Measurements from ENCODE around the gene DOCK8. TPM values are rescaled to one million over a fixed set of nuclear protein-coding genes. Genes with fewer than 3 reads are reported as not detected.
"Not testable (repeated sequence)": the region's sequence is repeated elsewhere in the genome, so short reads cannot be mapped to it uniquely, and the experiment has no call there.

The DOCK8 gene
- total RNA-seq, 6 experiments from 2014 or later, result 0.05 to 0.34 (median 0.20) TPM

DNA sequence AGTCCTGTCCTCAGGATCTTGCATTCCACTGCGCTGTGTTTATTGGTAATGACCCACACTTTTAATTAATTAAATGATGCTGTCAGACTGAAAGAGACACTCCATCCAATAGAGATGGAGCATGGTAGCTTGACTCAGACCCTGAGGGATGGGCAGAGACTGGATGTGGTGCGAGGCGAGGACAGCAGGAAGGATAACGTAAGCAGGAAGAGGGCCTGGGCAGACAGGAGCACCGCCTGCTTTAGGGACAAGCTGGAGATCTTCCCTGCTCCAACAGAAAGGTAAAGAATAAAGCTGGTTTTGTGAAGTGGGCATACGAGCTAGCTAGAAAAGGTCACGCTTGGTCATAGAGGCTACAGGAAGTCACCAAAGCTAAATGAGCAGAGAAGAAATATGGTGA, 3.6 kb upstream of the DOCK8 start:
- Mint-ChIP-seq H3K4me1 (ENCODE audit: low read depth) (no peaks in the 10 kb centered on the region), H3K36me3 (ENCODE audit: low read depth) (no peaks in the 10 kb centered on the region), H3K4me3 (no peak overlapping the region), H3K9me3 (no peaks in the 10 kb centered on the region), H3K27ac (no peak overlapping the region), H3K27me3 (ENCODE audit: insufficient read depth) (peaks cover 2% of the 10 kb centered on the region)
- DNase-seq, result no peak
- TF ChIP-seq CTCF (IDR thresholded peaks at IDR 0.05), result no peak

- no peaks in the 10 kb centered on the region for H3K4me1 Mint-ChIP-seq (ENCODE audit: low read depth)
- no peaks in the 10 kb centered on the region for H3K36me3 Mint-ChIP-seq (ENCODE audit: low read depth)
- H3K27ac Mint-ChIP-seq, result no peak overlapping the region
- no peaks in the 10 kb centered on the region for H3K9me3 Mint-ChIP-seq
- no peak for DNase-seq
- no peak overlapping the region for H3K4me3 Mint-ChIP-seq
- no peak for TF ChIP-seq CTCF (IDR thresholded peaks at IDR 0.05)
- peaks cover 6% of the 10 kb centered on the region for H3K27me3 Mint-ChIP-seq (ENCODE audit: insufficient read depth)
Observed at GRCh38 chr9:211557-211956, 3.1 kb upstream of the DOCK8 start.

- H3K27ac Mint-ChIP-seq, result no peak overlapping the region
- no peaks in the 10 kb centered on the region for H3K4me1 Mint-ChIP-seq (ENCODE audit: low read depth)
- H3K9me3 Mint-ChIP-seq, result no peaks in the 10 kb centered on the region
- TF ChIP-seq CTCF (IDR thresholded peaks at IDR 0.05), result no peak
- H3K4me3 Mint-ChIP-seq, result no peak overlapping the region
- peaks cover 7% of the 10 kb centered on the region for H3K27me3 Mint-ChIP-seq (ENCODE audit: insufficient read depth)
- H3K36me3 Mint-ChIP-seq (ENCODE audit: low read depth), result no peaks in the 10 kb centered on the region
- DNase-seq, result no peak
Observed at GRCh38 chr9:212297-212696, 2.4 kb upstream of the DOCK8 start.

DNA sequence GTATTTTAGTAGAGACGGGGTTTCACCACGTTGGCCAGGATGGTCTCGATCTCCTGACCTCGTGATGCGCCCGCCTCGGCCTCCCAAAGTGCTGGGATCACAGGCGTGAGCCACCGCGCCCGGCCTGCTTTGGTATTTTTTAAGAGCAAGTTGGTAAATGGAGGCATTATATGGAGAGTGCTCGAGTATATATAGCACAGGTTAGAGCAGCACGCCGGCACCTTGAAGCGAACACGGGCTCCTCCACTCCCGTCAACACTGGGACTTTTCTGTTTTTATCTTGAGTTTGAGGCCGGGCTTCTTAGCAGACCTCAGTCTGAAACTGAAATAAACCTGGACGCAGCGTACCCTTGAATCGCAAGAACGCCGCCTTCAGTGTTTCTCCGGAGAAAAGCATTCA, 764 bp upstream of the DOCK8 start:
- H3K36me3 Mint-ChIP-seq (ENCODE audit: low read depth); H3K9me3 Mint-ChIP-seq; H3K4me1 Mint-ChIP-seq (ENCODE audit: low read depth); DNase-seq; H3K4me3 Mint-ChIP-seq; H3K27me3 Mint-ChIP-seq (ENCODE audit: insufficient read depth); H3K27ac Mint-ChIP-seq: not testable (repeated sequence)

- Mint-ChIP-seq H3K36me3 (ENCODE audit: low read depth) (no peaks in the 10 kb centered on the region), H3K4me3 (no peak overlapping the region), H3K4me1 (ENCODE audit: low read depth) (no peaks in the 10 kb centered on the region), H3K27ac (no peak overlapping the region), H3K27me3 (ENCODE audit: insufficient read depth) (peaks cover 7% of the 10 kb centered on the region), H3K9me3 (no peaks in the 10 kb centered on the region)
- TF ChIP-seq CTCF (IDR thresholded peaks at IDR 0.05), result no peak
- no peak for DNase-seq
Observed at GRCh38 chr9:214351-214647, 366 bp upstream of the DOCK8 start.

DNA sequence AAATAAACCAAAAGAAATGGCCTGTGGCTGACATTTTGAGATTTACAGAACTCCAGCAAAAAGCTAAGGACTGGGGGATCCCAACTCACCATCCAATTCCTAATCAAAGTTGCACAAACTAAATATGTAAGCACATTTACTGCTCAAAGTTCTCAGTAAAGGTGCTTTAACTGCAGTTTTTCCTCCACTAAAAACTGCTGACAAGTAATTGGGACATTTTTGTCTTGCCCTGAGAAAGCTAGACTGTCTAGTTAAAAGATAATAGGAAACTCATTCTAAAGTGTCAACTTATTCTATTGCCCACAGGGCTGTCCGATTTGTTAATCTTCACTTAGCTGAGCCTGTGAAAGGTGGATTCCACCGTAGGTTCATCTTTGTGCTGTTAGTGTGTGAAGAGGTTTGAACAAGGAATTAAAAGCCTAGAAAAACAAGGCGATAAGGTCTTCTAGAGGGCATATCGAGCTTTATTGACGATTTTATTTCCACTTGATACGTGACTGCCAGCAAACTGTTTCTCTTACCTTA, 1.0 kb downstream of the DOCK8 start:
- H3K4me1 Mint-ChIP-seq (ENCODE audit: low read depth), result no peaks in the 10 kb centered on the region
- no peaks in the 10 kb centered on the region for H3K9me3 Mint-ChIP-seq
- no peak for TF ChIP-seq CTCF (IDR thresholded peaks at IDR 0.05)
- H3K4me3 Mint-ChIP-seq, result no peak overlapping the region
- peaks cover 7% of the 10 kb centered on the region for H3K27me3 Mint-ChIP-seq (ENCODE audit: insufficient read depth)
- H3K36me3 Mint-ChIP-seq (ENCODE audit: low read depth), result no peaks in the 10 kb centered on the region
- no peak for DNase-seq
- H3K27ac Mint-ChIP-seq, result no peak overlapping the region

Measured in HFFc6 (cell line).